Body of pancreas (tissue), 4 donors: ENCODE data around the gene USP10.

Source experiments
- POLR2A ChIP-seq, 3 donors: fragments of 450-650 bp; IDR thresholded peaks; one replicate each; pipeline ENCODE4 v1.6.1; 2016; ENCODE audit warnings: antibody characterized with exemption in 3 of 3, mild to moderate bottlenecking in 2 of 3
- TF ChIP-seq, protein P1 (sequence below), 7 experiments: fragments of 450-650 bp in 4 of 7; fragments of 200-600 bp in 3 of 7; sonication (generic) in 3 of 7; IDR thresholded peaks; one replicate each; pipeline ENCODE4 v1.5.1; 2016 to 2019; ENCODE audit warnings: antibody characterized with exemption in 7 of 7

GRCh38 chr16:84662471-84662870, 37.3 kb upstream of the USP10 start:
- TF ChIP-seq, protein P1, sequence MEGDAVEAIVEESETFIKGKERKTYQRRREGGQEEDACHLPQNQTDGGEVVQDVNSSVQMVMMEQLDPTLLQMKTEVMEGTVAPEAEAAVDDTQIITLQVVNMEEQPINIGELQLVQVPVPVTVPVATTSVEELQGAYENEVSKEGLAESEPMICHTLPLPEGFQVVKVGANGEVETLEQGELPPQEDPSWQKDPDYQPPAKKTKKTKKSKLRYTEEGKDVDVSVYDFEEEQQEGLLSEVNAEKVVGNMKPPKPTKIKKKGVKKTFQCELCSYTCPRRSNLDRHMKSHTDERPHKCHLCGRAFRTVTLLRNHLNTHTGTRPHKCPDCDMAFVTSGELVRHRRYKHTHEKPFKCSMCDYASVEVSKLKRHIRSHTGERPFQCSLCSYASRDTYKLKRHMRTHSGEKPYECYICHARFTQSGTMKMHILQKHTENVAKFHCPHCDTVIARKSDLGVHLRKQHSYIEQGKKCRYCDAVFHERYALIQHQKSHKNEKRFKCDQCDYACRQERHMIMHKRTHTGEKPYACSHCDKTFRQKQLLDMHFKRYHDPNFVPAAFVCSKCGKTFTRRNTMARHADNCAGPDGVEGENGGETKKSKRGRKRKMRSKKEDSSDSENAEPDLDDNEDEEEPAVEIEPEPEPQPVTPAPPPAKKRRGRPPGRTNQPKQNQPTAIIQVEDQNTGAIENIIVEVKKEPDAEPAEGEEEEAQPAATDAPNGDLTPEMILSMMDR (IDR thresholded peaks at IDR 0.05) = no peak
- no peak for TF ChIP-seq POLR2A (IDR thresholded peaks at IDR 0.05)
